ENCODE measurements around the gene KCNN4. TPM values are rescaled to one million over a fixed set of nuclear protein-coding genes. Genes with fewer than 3 reads are reported as not detected.
"Not testable (repeated sequence)": the region's sequence is repeated elsewhere in the genome, so short reads cannot be mapped to it uniquely, and the experiment has no call there.

The KCNN4 gene
- total RNA-seq, 1 donor from 2014 or later: 0.19 TPM

DNA sequence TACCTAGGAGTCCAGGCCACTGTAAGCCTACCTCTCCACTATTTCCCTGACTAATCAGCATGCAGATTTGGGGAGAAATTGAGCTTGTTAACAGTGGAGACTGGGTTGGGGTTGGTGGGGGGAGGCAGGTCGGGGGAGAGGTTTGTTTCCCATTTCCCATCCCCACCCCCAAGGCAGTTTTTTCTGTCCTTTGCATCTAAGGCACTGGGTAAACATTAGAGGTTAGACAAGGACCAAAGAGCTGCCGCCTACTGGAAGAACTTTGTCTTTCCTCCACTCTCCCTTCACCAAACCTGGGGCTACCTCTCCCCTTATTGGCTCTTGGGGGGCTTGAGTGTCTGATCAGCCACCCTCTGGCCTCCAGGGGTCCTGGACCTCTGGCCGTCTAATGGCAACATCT is 953 bp downstream of the KCNN4 start:
- DNase-seq (no peak), ATAC-seq (ENCODE audit: poor library complexity) (no peak)
- intact Hi-C loops (cut with DNase I): no loop called here

DNA sequence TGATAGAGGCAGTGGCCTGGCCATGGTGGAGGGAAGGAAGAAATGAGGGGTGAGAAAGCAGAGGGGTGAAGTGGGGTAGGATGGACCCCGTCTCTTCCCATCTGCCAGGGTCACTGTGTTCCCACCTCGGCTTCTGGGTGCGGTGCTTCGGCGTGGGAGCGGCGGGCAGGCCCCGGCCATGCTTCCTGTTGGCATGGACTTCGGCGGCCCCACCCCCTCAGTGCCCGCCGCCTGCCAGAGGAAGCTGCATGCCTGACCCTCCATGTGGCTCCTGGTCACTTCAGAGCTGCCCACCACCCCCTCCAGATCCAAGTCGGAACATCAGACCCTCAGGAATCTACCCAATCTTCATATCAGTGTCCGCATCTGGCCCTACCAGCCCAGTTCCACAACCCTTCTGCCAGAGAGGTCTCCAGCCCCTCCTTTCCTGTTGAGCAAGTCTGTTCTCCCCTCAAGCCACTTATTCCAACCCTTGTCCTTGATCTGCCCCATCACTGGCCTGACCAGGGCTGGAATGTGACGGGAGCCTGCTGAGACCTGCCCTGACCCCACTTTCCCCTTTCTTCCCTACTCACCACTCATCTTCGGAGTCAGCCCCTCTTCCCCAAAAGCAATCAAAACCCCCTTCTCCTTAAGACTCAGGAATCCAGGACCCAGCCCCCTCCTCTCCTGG is 1.5 kb downstream of the KCNN4 start:
- ATAC-seq (ENCODE audit: poor library complexity) (no peak), DNase-seq (peak; percentile 64)
- intact Hi-C loops (cut with DNase I): no loop called here

DNA sequence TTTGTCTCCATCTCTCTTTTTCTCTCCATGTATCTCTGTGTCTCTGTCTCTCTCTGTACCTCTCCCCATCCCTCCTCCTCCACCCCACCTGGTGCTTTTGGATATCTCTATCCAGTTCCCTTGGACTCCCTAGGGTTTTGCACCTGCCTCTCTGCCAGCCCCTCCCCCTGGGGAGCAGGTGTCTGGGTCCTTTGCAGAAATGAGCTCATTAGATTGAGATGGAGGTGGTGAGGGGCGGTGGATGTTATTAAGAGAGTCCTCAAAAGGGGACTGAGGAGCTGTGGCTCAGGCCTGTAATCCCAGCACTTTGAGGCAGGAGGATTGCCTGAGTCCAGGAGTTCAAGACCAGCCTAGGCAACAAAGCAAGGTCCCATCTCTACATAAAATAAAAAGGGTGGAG is 2.1 kb downstream of the KCNN4 start:
- ATAC-seq (ENCODE audit: poor library complexity) (no peak), DNase-seq (no peak)
- intact Hi-C loops (cut with DNase I): no loop called here

DNA sequence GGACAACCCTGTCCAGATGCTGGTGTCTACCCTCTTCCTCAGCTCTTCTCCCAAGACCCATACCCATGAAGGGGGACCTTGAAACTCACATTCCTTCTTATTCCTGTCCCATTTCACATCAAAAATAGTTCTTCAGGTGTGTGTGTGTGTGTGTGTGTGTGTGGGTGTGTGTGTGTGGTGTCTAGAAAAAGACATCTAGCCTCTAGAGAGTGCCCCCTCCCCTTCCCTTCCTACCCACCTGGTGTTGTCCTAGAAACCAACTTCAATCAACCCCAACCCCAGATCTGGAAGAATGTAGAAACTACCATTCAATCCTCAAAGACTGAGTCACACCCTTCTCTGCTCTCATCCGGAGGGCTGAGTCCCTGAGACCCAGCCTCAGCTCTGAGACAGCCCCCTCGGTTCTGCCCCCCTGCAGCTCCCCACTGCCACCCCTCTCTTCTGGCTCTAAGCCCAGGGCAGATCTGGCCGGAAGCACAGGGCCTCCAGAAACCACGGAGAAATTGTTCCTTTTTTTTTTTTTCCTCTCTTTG is 3.5 kb downstream of the KCNN4 start:
- ATAC-seq (ENCODE audit: poor library complexity) (no peak), DNase-seq (no peak)
- intact Hi-C loops (cut with DNase I): no loop called here

DNA sequence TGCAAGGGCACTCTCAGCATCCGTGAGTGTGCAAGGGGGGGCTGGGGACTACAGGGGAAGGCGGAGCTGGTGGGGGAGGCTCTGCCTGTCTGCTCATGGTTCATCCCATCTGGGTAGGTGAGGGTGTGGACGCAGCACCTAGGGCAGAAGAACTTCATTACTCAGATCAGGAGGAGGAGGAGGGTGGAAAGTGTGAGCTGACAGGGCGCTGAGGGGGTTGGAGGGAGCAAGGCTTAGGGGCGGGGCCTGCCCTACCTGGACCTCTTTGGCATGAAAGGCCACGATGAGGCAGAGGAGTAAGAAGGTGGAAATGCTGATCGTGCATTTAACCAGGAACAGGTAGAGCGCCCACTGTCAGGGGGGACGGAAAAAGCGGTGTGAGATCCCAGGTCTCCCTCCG is 4.5 kb downstream of the KCNN4 start:
- DNase-seq: no peak
- no peak for ATAC-seq (ENCODE audit: poor library complexity)
- intact Hi-C loops (cut with DNase I): no loop called here

DNA sequence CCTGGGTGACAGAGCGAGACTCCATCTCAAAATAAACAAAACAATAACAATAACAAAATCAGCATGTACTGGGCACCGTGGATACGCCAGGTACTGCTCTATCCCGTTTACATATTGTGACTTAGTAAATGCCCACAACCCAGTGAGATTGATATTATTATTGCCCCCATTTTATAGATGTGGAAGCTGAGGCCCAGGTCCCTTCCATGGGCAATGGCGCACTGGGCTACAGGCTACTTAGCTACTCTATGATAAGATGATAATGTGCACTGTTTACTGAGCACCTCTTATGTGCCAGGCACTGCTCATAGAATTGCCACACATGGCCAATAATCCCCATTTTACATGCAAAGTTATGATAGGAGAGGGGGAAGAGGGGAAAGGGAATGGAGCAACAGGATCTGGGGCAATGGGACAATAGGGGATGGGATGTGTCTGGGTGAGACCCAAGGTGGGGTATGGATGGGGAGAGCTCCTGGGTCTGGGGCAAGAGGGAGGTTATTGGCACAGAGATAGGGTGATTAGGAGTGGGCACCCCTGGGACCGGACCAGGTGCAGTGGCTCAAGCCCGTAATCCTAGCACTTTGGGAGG is 5.4 kb downstream of the KCNN4 start:
- DNase-seq (no peak), ATAC-seq (ENCODE audit: poor library complexity) (no peak)
- intact Hi-C loops (cut with DNase I): no loop called here

DNA sequence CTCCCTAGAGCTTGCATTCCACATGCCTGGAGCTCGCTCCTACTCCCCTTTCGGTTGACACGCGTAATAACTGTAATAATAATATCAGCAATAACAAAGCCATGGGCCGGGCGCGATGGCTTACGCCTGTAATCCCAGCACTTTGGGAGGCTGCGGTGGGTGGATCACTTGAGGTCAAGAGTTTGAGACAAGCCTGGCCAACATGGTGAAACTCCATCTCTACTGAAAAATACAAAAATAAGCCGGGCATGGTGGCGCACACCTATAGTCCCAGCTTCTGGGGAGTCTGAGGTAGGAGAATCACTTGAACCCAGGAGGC is 5.9 kb downstream of the KCNN4 start:
- peak; percentile 9 for ATAC-seq (ENCODE audit: poor library complexity)
- intact Hi-C loops (cut with DNase I): not testable (repeated sequence)

DNA sequence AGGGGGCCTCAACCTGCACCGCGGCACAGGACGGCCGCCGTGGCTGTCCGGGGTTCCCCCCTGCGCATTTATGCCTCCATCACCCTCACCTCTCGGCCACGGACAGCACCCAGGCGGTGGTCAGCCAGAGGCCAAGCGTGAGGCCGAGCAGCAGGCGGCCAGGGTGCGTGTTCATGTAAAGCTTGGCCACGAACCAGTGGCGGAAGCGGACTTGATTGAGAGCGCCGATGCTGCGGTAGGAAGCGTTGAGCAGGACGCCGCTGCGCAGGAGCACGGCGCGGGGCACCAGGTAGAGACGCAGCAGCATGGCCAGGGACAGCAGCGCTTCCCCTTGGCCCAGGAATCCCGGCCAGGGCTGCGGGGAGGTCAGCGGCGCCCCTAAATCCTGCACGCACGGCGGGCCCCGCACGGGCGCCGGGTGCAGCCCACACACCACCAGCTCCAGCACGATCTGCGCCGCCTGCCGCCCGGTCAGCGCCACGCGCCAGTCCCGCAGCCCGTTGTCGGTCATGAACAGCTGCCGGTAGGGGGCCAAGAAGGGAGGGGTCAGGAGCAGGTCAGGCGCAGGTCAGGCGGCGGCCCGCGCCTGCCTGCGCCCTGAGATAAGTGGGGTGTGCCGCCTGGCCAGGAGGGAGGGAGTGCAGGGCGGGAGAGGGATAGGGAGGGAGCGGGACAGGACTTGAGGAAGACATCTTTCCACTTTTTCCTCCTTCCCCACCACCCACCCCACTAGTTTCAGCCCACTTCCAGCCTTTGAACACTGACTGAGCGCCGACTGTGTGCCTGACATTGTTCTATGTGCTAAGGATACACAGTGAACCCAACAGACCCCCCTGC is 6.5 kb downstream of the KCNN4 start:
- peak; percentile 93 for ATAC-seq (ENCODE audit: poor library complexity)
- intact Hi-C loops (cut with DNase I): no loop called here
- DNase-seq: peak; percentile 81

More for the DNA sequence above, 5.9 kb downstream of the KCNN4 start:
- not testable (repeated sequence) for DNase-seq

GRCh38 chr19:43773725-43774102 is 7.1 kb downstream of the KCNN4 start:
- intact Hi-C loops (cut with DNase I): no loop called here
- ATAC-seq (ENCODE audit: poor library complexity): no peak
- no peak for DNase-seq

- no peak for ATAC-seq (ENCODE audit: poor library complexity)
- DNase-seq: no peak
- intact Hi-C loops (cut with DNase I): no loop called here
These were observed 11.5 kb downstream of the KCNN4 start for GRCh38 chr19:43769256-43769655.

DNA sequence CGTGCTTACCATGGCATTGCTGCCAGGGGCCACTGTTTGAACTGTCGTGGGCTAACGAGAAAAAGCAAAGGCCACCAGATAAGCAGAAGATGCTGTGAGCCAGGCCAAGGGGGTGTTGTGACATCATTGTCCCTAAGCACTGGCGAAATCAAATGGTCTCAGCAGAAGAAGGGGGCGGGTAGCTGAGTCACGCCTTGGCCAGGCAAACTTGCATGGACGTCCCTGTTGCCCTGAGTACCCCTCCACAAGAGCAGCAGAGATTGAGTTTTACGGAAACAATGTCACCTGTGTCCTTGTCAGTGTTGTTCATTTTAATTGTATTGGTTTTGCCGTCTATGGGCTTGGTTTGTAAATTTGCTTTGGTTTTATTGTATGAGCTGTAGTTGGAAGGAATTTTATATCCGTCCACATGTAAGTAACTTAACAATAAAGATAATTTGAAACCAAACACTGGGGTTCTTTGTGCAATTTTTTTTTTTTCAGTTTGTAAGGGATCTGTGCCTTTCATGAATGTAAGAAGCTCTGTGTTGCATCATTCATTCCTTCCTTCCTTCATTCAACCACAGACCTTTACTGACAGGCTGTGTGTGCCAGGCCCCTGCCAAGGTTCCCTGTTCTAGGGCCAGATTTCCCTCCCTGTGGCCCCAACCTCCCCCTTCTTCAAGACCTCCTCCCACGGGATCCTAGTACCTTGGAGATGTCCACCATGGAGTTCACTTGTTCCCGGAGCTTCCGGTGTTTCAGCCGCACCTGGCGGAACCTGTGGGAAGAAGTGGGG is 12.3 kb downstream of the KCNN4 start:
- DNase-seq (peak; percentile 79), ATAC-seq (ENCODE audit: poor library complexity) (peak; percentile 50)
- intact Hi-C loops (cut with DNase I): no loop called here

- no peak for DNase-seq
- intact Hi-C loops (cut with DNase I): no loop called here
- no peak for ATAC-seq (ENCODE audit: poor library complexity)
These were observed 13.0 kb downstream of the KCNN4 start for GRCh38 chr19:43767818-43768217.

- ATAC-seq (ENCODE audit: poor library complexity): no peak
- DNase-seq: no peak
These were observed 13.5 kb downstream of the KCNN4 start for GRCh38 chr19:43767316-43767715.

GRCh38 chr19:43766755-43767043 is 14.1 kb downstream of the KCNN4 start:
- DNase-seq (no peak), ATAC-seq (ENCODE audit: poor library complexity) (no peak)
- intact Hi-C loops (cut with DNase I): no loop called here

More at GRCh38 chr19:43767316-43767715, 13.5 kb downstream of the KCNN4 start:
- intact Hi-C loops (cut with DNase I): no loop called here

DNA sequence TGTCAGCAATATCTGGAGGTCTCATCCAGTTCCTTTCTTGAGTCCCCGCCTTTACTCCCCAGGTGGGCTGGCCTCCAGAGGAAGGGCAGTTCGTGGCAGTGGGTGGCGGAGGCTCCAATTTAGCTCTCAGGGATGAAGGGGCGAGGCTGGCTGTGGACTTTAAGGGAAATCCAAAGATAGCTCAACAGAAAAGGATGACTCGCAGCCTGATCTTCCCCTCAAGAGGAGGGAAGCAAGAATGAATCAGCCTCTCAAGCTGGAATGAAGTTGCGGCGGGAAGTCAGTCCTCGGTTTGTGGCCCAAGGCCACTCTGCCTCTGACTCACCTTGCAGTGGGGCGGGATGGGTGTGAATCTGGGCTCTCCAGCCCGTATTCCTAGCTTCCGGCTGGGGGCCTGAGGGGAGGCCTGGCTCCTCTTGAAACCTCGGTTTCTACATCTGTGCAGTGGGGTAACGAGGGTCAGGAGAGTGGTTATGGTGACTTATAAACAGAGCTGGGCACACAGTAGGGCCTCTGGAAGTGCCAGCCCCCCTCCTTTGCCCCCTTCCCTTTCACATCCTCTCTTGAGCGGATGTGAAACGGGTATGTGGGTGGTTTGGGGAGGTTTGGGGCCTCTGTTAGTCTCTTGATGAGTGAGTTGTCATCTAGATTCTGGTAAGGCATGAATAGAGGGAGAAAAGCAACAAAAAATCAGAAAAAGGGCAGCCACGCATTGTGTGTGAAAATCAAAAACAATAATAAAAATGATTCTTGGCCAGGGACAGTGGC is 15.5 kb downstream of the KCNN4 start:
- intact Hi-C loops (cut with DNase I): no loop called here
- DNase-seq: peak; percentile 61
- ATAC-seq (ENCODE audit: poor library complexity): peak; percentile 57

DNA sequence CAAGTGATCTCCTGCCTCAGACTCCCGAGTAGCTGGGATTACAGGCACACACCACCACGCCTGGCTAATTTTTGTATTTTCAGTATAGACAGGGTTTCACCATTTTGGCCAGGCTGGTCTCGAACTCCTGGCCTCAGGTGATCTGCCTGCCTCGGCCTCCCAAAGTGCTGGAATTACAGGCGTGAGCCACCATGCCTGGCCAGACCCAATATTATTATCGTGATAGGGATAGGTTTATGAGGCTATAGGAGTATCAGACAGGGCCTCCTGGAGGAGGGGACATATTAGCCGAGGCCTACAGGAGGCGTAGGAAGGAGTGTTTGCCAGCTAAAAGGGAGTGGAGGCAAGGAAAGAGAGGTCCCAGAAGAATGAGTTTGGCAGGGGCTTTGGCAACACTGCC is 16.1 kb downstream of the KCNN4 start:
- intact Hi-C loops (cut with DNase I); DNase-seq; ATAC-seq (ENCODE audit: poor library complexity): not testable (repeated sequence)

- intact Hi-C loops (cut with DNase I): no loop called here
- no peak for ATAC-seq (ENCODE audit: poor library complexity)
- no peak for DNase-seq
These were observed 17.3 kb downstream of the KCNN4 start for GRCh38 chr19:43763473-43763939.

DNA sequence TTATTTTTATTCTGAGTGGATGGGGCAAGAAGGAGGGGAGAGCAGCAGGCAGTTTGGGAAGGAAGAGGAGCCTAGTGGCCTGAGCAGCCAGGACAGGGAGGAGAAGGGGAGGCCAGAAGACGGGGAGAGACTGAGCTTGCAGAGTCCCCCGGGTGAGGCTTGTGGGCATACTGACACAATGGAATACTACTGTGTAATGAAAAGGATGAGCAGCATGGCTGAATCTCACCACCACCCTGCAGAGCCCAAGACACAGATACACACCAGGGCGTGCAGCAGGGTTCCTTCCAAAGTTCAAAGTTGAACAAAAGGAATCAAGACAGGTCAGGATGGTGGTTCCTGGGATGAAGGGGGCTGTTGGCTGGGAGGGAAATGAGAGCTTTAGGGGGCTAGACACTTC is 18.0 kb downstream of the KCNN4 start:
- ATAC-seq (ENCODE audit: poor library complexity) (no peak), DNase-seq (no peak)
- intact Hi-C loops (cut with DNase I): no loop called here

Measured in Right ventricle myocardium superior (tissue), 1 donor.